CD4-positive, CD25-positive, alpha-beta regulatory T cell (primary cell): ENCODE results near the gene COL9A3. TPM values are rescaled to one million over a fixed set of nuclear protein-coding genes. Genes with fewer than 3 reads are reported as not detected.
A peak's percentile ranks its signal among the peaks of the same experiment; 100 is the strongest.

Source experiments
- ATAC-seq, 2 donors: fragments of 150-1000 bp; cut with Tn5 transposase; one replicate each; pipeline ENCODE4 v1.10.0; 2021; ENCODE audit warnings: low read depth in 2 of 2, moderate number of reproducible peaks in 2 of 2, moderate library complexity in 1 of 2
- DNase-seq, 3 donors: peaks; one replicate each; pipeline versions ENCODE4 v3.0.0 to v3.0.0-alpha.2; 2012 to 2022; ENCODE audit warnings: mixed read lengths in 1 of 3
- H3K27ac ChIP-seq: one replicate; pipeline ENCODE4 v1.7.0; 2013; ENCODE audit warnings: mild to moderate bottlenecking, low read length; ENCODE audit not compliant: insufficient read depth, poor library complexity, severe bottlenecking
- H3K27me3 ChIP-seq: one replicate; pipeline ENCODE4 v1.7.0; 2013; ENCODE audit warnings: low read length; ENCODE audit not compliant: control insufficient read depth, insufficient read depth
- H3K36me3 ChIP-seq: one replicate; pipeline ENCODE4 v1.7.0; 2013; ENCODE audit warnings: mild to moderate bottlenecking, low read length, moderate library complexity; ENCODE audit not compliant: control insufficient read depth, insufficient read depth
- H3K4me1 ChIP-seq: 2 replicates; pipeline ENCODE4 v1.7.0; 2013; ENCODE audit warnings: mild to moderate bottlenecking, low read length; ENCODE audit not compliant: insufficient read depth, control insufficient read depth, poor library complexity, severe bottlenecking
- H3K4me3 ChIP-seq: one replicate; pipeline ENCODE4 v1.7.0; 2013; ENCODE audit warnings: low read depth, mild to moderate bottlenecking, low read length, moderate library complexity
- H3K9me3 ChIP-seq, 2 experiments: 1 replicate in 1 of 2; 2 replicates in 1 of 2; pipeline ENCODE4 v1.7.0; 2013; ENCODE audit warnings: low read length in 2 of 2, mild to moderate bottlenecking in 1 of 2, moderate library complexity in 1 of 2; ENCODE audit not compliant: control insufficient read depth in 2 of 2
- H3K27ac Mint-ChIP-seq, 3 donors: one replicate each; pipeline ENCODE4 v1.8.0; 2020 to 2022; ENCODE audit warnings: mild to moderate bottlenecking in 3 of 3, mixed read lengths in 3 of 3, moderate library complexity in 2 of 3
- H3K27me3 Mint-ChIP-seq: one replicate; pipeline ENCODE4 v1.8.0; 2022; ENCODE audit warnings: mild to moderate bottlenecking, mixed read lengths
- H3K36me3 Mint-ChIP-seq: one replicate; pipeline ENCODE4 v1.8.0; 2020; ENCODE audit warnings: mixed read lengths
- H3K4me1 Mint-ChIP-seq, 4 donors: one replicate each; pipeline ENCODE4 v1.8.0; 2020 to 2022; ENCODE audit warnings: mixed read lengths in 4 of 4, mild to moderate bottlenecking in 1 of 4
- H3K4me3 Mint-ChIP-seq, 4 donors: one replicate each; pipeline ENCODE4 v1.8.0; 2020 to 2022; ENCODE audit warnings: mild to moderate bottlenecking in 4 of 4, mixed read lengths in 4 of 4, moderate library complexity in 3 of 4
- H3K9me3 Mint-ChIP-seq, 7 donors: one replicate each; pipeline ENCODE4 v1.8.0; 2020 to 2022; ENCODE audit warnings: mixed read lengths in 7 of 7, mild to moderate bottlenecking in 3 of 7, moderate library complexity in 2 of 7
- polyA plus RNA-seq, 4 donors: library from polyadenylated mRNA; unstranded; fragments of 300-500 nt; fragmentation: Illumina TruSeq; gene quantifications; one replicate each; pipeline ENCODE4 v1.2.3, GENCODE V29; 2021
- total RNA-seq: library from RNA; stranded (reverse); gene quantifications from one replicate; pipeline ENCODE4 v1.2.3, GENCODE V29; 2022

Gene COL9A3
- total and polyA plus RNA-seq, 5 donors from 2014 or later, result not detected

DNA sequence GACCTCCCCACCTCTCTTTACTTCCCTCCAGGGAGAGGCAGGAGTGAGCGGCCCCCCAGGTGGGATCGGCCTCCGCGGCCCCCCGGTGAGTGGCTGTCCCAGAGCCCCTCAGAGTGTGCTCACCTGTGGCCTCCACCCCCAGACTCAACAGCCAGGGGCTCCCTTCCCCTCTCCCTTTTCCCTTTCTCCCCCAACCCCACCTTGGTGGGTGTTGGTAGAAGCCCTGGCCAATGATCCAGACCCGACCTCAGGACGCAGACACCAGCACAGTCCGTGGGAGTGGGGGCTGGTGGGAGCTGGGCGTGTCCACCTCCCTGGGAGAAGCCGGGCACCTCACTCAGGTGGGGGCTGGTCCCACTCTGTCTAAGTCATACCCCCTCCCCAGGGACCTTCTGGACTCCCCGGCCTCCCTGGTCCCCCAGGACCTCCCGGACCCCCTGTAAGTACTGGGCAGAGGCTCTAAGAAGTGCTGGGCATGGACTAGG, 4.9 kb downstream of the COL9A3 start:
- Histone ChIP-seq H3K36me3 (no peaks in the 10 kb centered on the region), H3K4me1 (peaks cover 8% of the 10 kb centered on the region), H3K27me3 (no peaks in the 10 kb centered on the region), H3K27ac (no peak overlapping the region), H3K9me3 (no peaks in the 10 kb centered on the region), H3K4me3 (no peak overlapping the region)
- Mint-ChIP-seq H3K4me1 (peaks cover 0 to 6% (median 0%) of the 10 kb centered on the region in 4 donors), H3K9me3 (no peaks in the 10 kb centered on the region), H3K36me3 (no peaks in the 10 kb centered on the region), H3K27me3 (peaks cover 14% of the 10 kb centered on the region), H3K27ac (no peak overlapping the region), H3K4me3 (no peak overlapping the region)
- DNase-seq (no peak), ATAC-seq (no peak)

DNA sequence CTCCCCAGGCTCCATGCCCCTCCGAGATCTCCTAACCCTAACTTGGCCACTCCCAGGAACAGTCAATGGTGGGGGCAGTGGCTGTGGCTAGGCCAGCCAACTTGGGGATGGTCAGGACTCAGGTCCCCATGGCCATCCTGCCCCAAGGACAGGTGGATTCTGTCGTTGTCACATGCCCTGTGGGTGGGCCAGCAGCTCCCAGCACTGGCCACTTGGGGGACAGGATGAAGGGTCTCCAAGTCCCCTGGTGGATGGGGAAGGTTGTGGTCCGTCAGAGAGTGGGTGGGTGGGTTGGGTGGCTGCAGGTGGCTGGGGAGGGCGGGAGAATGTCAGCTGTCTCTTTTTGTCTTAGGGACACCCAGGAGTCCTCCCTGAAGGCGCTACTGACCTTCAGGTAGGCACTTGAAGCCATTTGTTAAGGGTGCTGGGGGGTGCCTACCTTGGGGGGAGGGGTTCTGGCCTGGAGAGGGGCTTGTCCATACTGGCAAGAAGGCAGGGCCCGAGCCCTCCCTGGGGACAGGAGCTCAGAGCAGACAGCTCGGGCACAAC, 5.5 kb downstream of the COL9A3 start:
- Mint-ChIP-seq H3K4me3 (no peak overlapping the region), H3K9me3 (no peaks in the 10 kb centered on the region), H3K36me3 (no peaks in the 10 kb centered on the region), H3K27ac (no peak overlapping the region), H3K4me1 (peaks cover 0 to 6% (median 0%) of the 10 kb centered on the region in 4 donors), H3K27me3 (peaks cover 14% of the 10 kb centered on the region)
- Histone ChIP-seq H3K4me3 (no peak overlapping the region), H3K27ac (no peak overlapping the region), H3K36me3 (no peaks in the 10 kb centered on the region), H3K4me1 (peaks cover 8% of the 10 kb centered on the region), H3K27me3 (no peaks in the 10 kb centered on the region), H3K9me3 (no peaks in the 10 kb centered on the region)
- DNase-seq (no peak), ATAC-seq (no peak)

- Histone ChIP-seq H3K27me3 (no peaks in the 10 kb centered on the region), H3K27ac (no peak overlapping the region), H3K9me3 (no peaks in the 10 kb centered on the region), H3K4me1 (peaks cover 8% of the 10 kb centered on the region), H3K4me3 (no peak overlapping the region), H3K36me3 (no peaks in the 10 kb centered on the region)
- Mint-ChIP-seq H3K36me3 (no peaks in the 10 kb centered on the region), H3K27ac (no peak overlapping the region), H3K4me3 (peak overlapping the region in 3 of 4 donors; percentile 22 to 80 (median 57)), H3K27me3 (peaks cover 9% of the 10 kb centered on the region), H3K4me1 (peaks cover 0 to 4% (median 0%) of the 10 kb centered on the region in 4 donors), H3K9me3 (no peaks in the 10 kb centered on the region)
- ATAC-seq, result no peak
- DNase-seq, result peak in 1 of 3 donors; percentile 63
Measured at GRCh38 chr20:62822788-62823651, 6.2 kb downstream of the COL9A3 start.

- no peaks in the 10 kb centered on the region for H3K9me3 ChIP-seq
- no peaks in the 10 kb centered on the region for H3K9me3 Mint-ChIP-seq
- H3K27ac ChIP-seq, result no peak overlapping the region
- peaks cover 4% of the 10 kb centered on the region for H3K27me3 Mint-ChIP-seq
- H3K36me3 Mint-ChIP-seq, result no peaks in the 10 kb centered on the region
- H3K4me1 ChIP-seq, result peaks cover 8% of the 10 kb centered on the region
- no peak overlapping the region for H3K27ac Mint-ChIP-seq
- H3K36me3 ChIP-seq, result no peaks in the 10 kb centered on the region
- peaks cover 0 to 4% (median 0%) of the 10 kb centered on the region in 4 donors for H3K4me1 Mint-ChIP-seq
- H3K4me3 Mint-ChIP-seq, result no peak overlapping the region
- no peak overlapping the region for H3K4me3 ChIP-seq
- H3K27me3 ChIP-seq, result no peaks in the 10 kb centered on the region
- DNase-seq, result no peak
- ATAC-seq, result no peak
Measured at GRCh38 chr20:62823688-62824475, 7.0 kb downstream of the COL9A3 start.

- peak; percentile 62 to 64 for ATAC-seq
- Histone ChIP-seq H3K27ac (no peak overlapping the region), H3K4me3 (no peak overlapping the region), H3K4me1 (peaks cover 8% of the 10 kb centered on the region), H3K27me3 (no peaks in the 10 kb centered on the region), H3K9me3 (no peaks in the 10 kb centered on the region), H3K36me3 (no peaks in the 10 kb centered on the region)
- DNase-seq, result peak; percentile 19 to 67 (median 31)
- H3K27me3 Mint-ChIP-seq, result no peaks in the 10 kb centered on the region
- peaks cover 0 to 4% (median 0%) of the 10 kb centered on the region in 4 donors for H3K4me1 Mint-ChIP-seq
- no peaks in the 10 kb centered on the region for H3K36me3 Mint-ChIP-seq
- no peak overlapping the region for H3K27ac Mint-ChIP-seq
- no peaks in the 10 kb centered on the region for H3K9me3 Mint-ChIP-seq
- H3K4me3 Mint-ChIP-seq, result peak overlapping the region in 1 of 4 donors; percentile 38
Measured at GRCh38 chr20:62824476-62825332, 7.9 kb downstream of the COL9A3 start.

DNA sequence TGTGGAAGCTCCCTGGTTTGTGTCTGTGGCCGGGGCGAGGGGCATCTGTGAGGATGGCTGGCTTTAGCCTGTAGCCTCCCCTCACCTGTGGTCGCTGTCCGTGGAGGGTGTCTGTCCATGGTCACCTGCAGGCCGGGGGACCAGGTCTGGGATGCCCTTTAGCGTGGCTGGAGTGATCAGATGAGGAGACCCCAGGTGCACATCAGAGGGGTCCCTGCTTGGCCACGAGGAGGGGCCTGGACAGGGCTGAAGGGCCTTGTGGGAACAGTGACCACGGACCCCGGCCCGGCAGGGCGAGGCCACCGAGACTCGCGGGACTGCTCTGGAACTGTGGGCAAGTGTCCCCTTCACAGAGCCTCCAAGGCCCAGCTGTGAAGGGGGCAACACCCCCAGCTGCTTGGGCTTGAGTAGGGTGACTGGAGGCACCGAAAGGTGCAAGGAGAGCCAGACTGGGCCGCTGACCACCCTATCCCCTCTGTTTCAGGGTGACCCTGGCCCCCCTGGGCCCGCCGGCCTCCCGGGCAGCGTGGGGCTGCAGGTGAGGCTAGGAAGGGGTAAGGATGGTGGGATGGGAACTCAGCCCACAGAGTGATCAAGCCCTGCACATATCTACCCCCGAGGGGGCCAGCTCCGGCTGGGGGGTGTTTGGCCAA, 8.6 kb downstream of the COL9A3 start:
- Histone ChIP-seq H3K27ac (no peak overlapping the region), H3K27me3 (no peaks in the 10 kb centered on the region), H3K9me3 (no peaks in the 10 kb centered on the region), H3K4me3 (no peak overlapping the region), H3K36me3 (no peaks in the 10 kb centered on the region), H3K4me1 (peaks cover 8% of the 10 kb centered on the region)
- peak overlapping the region in 1 of 4 donors; percentile 54 for H3K4me3 Mint-ChIP-seq
- H3K4me1 Mint-ChIP-seq, result peaks cover 0 to 2% (median 0%) of the 10 kb centered on the region in 4 donors
- no peaks in the 10 kb centered on the region for H3K36me3 Mint-ChIP-seq
- no peak overlapping the region for H3K27ac Mint-ChIP-seq
- H3K9me3 Mint-ChIP-seq, result no peaks in the 10 kb centered on the region
- no peaks in the 10 kb centered on the region for H3K27me3 Mint-ChIP-seq
- no peak for DNase-seq
- no peak for ATAC-seq
